ENCODE data around the gene SEMA3C.

The SEMA3C gene

GRCh38 chr7:80882213-80882801 lies 36.5 kb downstream of the SEMA3C start:
- TF ChIP-seq, protein P1, sequence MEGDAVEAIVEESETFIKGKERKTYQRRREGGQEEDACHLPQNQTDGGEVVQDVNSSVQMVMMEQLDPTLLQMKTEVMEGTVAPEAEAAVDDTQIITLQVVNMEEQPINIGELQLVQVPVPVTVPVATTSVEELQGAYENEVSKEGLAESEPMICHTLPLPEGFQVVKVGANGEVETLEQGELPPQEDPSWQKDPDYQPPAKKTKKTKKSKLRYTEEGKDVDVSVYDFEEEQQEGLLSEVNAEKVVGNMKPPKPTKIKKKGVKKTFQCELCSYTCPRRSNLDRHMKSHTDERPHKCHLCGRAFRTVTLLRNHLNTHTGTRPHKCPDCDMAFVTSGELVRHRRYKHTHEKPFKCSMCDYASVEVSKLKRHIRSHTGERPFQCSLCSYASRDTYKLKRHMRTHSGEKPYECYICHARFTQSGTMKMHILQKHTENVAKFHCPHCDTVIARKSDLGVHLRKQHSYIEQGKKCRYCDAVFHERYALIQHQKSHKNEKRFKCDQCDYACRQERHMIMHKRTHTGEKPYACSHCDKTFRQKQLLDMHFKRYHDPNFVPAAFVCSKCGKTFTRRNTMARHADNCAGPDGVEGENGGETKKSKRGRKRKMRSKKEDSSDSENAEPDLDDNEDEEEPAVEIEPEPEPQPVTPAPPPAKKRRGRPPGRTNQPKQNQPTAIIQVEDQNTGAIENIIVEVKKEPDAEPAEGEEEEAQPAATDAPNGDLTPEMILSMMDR (IDR thresholded peaks at IDR 0.05): no peak

DNA sequence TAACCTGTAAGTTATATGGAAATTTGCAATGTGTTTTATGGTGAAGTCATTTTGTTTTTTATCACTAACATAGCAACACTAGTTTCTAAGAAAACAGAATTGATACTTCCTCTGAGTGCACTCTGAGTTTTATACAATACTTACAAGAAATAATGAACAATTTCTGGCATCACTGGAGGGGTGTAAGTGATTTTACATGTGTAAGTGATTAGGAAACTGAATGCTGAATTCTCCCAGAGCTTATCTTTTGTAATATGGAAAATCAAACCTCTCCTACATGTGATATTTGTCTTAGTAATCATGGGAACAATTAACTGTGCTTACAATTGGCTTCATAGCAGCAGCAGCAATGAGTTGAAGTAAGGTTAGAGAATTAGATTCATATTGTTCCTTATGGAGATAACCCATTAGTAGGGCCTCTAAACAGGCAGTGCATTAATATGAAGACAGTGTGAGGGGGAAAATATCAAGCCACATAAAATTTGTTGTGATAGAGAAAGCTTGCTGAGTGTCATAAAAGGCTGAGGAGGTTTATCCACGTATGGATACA lies 37.4 kb downstream of the SEMA3C start:
- TF ChIP-seq, protein P1 (IDR thresholded peaks at IDR 0.05): no peak

DNA sequence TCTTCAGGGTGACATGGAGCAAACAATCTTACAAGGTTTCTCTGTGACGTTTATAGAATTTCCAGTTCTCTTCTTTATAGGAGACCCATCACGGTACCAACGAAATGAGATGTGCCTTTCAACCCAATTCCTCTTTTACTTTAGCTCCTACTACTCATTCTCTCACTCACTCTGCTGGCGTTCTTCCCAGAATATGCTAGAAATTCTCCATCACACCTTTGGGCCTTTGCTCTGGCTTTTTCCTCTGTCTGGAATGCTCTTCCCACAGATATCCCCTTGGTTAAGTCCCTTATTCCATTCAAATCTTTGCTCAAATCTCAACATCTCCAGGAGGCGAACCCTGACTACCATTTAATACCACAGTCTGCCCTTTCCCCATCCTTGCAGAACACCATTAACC lies 39.0 kb downstream of the SEMA3C start:
- TF ChIP-seq, protein P1 (IDR thresholded peaks at IDR 0.05): no peak

DNA sequence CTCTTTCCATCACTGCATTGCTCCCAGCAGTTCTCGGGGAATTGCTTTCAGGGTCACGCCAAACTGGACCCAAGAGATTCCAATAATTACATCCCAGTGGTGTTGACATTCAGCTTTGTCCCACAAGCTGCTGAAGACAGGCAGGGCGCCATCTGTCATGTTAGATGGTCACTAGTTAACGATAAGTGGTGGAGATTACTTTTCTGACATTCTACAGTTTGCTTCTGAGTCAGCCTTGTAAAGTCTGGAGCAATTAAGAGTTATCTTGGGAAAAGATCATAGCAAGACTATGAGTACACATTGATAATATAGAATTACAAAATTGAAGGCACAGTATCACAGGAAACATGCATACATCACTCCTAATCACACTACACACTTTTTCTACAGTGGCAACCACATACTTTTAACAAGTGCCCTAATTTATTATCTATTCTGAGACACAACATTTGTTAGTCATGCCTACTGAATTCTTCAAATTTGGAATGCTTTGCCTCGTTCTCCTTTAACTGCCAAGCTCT lies 41.9 kb downstream of the SEMA3C start:
- TF ChIP-seq, protein P1 (IDR thresholded peaks at IDR 0.05): no peak

GRCh38 chr7:80875537-80876120 lies 43.2 kb downstream of the SEMA3C start:
- TF ChIP-seq, protein P1 (IDR thresholded peaks at IDR 0.05): no peak

- TF ChIP-seq, protein P1 (IDR thresholded peaks at IDR 0.05): no peak
Observed at GRCh38 chr7:80873140-80873539, 45.7 kb downstream of the SEMA3C start.

DNA sequence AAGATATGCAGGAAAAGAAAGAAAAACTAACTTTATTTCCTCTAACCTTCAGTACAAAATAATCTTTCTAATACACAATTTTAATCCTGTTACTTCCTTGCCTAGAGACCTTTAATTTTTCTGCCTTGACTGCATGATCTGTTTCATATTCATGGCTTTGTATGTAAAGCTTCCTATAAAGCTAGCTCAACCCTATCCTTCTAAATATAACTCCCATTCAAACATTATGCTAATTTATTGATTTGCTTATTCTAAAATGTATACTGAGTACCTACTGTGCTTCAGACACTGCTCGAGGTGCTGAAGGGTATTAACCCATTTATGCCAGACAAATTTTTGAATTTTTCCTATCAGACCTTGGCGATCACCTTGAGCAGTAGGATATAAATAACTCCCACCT lies 47.6 kb downstream of the SEMA3C start:
- TF ChIP-seq, protein P1 (IDR thresholded peaks at IDR 0.05): no peak
